HS-27A (cell line): ENCODE measurements around the gene CEP83.

Experiments
- DNase-seq: peaks from one replicate; pipeline ENCODE4 v3.0.0-alpha.2; 2012; ENCODE audit warnings: low read depth, missing footprints

Gene CEP83

DNA sequence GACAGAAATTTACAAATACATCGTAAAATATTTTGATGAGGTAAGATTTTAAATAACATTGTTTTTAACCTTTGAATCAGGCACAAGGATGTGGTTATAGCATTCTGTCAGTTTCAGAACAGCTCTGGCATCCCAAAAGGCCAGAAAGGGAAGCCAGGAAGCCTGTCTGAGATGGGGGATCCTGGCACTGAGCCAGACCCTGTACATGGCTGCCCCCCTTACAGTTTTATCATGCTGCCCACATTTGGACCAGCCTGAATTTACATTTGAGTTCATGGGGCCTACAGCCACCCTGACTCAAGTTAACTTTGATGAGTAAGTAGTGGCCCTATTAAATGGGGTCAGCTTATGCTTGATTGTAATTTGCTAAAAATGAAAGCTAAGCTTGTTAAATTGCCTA lies 155.7 kb downstream of the CEP83 start:
- no peak for DNase-seq

DNA sequence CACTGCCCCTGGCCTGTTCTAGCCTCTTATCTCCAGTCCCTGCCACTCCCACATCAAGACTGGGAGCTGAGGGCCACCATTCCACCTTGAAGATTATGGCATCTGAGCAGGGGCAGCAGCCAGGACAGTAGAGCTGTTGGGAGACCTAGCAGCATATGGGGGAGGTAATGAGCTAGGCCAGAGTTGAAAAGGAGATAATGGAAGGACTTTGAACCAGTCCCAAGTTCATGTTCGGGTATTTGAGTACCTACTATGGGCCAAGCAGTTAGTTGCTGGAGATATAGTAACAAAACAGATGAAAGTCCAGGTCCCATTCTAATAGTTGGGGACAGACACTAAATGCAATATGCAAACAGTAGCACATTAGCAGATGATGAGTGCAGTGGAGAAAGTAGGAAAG lies 159.8 kb downstream of the CEP83 start:
- no peak for DNase-seq

DNA sequence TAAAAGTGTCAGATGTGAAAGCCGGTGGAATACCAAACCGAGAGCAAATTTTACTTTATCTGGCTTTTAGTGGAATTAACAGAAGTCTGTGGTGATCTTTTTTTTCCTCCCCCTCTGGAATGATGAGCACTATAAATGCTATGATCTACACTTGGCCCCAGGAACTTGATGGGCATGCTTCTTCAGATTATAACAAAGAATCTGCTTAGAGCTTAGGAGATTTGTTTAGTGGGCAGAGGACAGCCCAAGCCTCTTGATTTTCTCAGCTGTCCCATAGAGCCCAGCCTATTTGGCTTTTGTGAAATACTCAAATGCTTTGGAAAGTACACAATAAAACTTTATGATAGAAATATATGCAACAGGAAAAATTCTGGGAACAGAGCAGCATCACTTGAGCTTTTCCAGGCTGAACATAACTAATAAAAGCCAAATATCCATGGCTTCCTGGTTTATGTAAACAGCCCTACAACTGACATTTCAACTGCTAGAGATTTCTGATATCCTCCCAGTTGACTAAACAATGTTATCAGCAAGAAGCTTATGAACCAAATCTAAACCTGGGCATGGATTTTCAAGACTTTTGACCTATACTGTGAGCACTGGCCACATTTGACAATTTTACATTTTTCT lies 161.7 kb downstream of the CEP83 start:
- no peak for DNase-seq

DNA sequence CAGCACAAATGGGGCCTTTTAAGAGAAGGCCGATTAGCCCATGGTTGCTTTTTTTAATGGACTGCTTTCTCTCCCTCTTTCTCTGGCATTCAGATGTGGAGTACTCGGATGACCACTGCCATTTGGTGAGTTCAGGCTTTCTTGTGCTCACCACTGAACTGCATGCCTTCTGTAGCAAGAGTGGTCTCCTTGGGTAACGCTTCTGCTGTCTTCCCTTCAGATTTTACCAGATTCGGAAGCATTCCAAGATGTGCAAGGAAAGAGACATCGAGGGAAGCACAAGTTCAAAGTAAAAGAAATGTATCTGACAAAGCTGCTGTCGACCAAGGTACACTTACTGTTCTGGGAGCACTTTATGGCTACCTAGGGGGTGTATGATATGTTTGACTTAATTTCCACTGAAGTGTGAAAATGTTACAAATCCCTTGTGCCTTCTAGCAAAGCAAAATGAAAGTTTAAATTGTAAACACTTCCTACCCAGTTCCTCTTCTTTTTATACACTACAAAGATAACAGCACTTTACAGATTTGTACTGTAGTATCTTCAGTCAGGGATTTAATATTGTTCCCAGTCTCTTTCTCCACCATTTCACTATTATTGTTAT lies 162.5 kb downstream of the CEP83 start:
- DNase-seq = no peak

DNA sequence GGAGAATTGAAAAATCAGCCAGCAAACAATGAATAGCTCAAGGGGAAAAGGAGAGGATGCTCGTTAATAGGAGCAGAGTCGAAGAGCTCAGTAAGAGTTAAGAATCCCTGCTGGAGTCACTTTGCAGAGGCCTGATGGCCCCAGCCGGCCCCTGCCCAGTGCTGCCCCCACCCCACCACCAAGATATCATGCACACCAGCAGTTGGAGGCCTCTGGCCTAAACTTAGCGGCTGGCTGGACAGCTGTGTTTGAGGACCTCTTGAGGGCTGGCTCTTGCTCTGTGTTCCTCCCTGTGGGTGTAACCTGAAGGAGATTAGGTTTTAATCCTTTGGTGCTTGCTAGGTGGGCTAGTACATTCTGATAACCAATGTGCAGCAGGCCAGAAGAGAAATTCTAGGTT lies 169.3 kb downstream of the CEP83 start:
- DNase-seq = no peak

DNA sequence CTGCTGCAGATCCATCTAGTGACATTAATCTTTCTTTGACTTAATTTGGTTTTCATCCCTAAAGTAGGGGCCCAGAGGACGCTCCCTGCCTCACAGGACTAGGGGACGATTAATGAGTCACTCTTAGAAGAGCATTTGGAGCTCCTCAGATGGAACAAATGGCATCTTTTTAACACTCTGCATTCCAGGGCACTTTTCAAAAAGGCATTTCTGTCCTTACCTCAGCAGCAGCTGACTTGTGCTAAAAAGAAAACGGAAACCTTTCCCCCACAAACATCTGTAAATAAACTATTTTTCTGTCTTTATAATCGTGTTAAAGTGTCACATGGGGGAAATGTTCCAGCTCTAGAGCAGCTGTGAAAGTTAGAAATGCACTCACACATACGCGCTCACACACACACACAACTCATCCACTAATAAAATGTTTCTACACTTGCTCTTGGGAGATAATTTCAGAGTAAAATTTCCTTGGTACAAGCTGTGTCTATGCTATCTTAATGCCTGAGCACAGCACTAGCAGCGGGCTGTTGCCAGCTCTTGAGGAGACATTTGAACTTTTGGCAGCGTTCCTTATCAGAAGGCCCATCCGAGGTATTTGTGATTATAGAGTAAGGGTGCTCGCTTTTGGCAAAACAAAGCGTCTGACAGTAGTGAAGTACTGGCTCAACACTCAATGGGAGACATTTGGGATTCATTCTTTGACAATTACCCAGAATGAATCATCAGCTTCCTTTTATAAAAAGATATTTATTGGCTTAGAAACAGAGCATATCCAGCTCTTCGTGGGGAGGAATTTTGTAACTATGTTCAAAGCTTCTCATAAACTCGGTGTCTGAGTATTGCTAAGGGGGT lies 170.0 kb downstream of the CEP83 start:
- peak; percentile 59 for DNase-seq

DNA sequence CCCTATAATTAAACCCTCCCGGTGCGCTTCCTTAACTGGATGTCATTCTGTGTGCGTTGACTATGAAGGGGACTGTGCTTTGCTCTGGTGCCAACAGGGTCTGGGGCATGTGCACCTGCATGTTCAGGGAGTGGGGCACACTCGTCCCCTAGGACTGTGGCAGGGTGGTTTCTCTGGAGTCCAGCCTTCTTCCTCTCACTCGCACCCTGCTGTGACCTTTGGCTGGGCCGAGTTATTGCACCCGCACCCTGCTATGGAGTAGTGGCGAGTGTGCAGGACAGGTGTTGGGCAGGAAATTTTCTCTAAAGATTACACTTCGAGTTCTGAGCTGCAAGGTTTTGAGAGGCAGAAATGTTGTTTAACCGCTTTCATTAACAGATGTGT lies 172.4 kb downstream of the CEP83 start:
- no peak for DNase-seq

DNA sequence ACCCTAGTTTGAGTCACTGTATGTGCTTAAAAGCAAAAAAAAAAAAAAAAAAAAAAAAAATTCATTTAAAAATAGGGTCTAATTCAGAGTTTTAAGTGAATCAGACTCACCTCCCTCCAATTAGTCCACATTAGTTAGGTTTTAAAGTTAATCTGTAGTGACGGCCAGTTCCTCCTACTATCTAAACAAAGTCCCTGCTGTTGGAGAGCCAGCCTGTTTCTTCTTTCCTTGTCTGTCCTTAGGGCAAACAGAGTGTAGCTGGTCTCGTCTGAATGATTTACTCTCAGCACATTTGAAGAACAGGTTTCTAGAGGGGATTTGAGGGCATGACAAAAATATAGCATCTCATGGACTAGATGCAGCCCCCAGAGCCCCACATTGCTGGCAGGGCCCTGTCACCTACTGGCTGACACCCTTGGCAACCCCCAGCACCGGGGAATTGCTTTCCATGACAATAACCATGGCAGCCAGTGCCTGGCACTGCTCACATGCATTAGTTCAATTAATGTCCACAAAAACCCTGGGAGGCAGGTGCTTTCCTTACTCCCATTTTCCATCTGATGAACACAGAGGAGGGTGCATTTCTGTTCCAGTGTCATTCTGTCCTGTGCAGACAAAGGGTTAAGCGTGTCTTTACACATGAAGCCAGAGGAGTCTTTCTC lies 173.0 kb downstream of the CEP83 start:
- no peak for DNase-seq

DNA sequence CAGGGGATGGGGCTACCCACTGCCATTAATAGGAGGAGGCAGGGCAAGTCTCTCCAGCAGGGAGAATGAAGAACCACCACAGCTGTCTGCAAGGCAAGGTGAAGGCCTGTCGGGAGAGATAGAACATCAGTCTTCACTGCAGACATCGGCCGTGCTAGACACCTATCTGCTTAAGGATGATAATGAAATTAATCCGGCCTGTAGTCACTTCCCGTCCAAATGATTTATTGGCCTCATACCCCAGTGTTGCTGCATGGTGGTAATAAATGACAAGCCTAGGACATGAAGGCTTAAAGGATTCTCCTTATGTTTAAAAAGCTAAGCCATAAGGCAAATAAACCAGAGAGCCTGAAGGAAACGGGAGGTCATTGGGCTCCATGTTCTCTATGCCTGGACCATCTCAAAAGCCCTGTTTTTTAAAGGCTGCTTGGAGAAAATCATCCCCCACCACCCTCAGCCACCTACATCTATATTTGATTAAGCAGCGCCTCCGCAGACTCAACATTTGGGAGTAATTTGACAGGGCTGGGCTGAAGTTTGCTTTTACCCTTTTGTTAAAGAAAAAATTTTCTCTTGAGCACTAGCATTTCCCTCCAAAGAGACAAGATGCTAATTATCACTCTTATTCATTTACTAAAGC lies 173.6 kb downstream of the CEP83 start:
- DNase-seq = no peak

DNA sequence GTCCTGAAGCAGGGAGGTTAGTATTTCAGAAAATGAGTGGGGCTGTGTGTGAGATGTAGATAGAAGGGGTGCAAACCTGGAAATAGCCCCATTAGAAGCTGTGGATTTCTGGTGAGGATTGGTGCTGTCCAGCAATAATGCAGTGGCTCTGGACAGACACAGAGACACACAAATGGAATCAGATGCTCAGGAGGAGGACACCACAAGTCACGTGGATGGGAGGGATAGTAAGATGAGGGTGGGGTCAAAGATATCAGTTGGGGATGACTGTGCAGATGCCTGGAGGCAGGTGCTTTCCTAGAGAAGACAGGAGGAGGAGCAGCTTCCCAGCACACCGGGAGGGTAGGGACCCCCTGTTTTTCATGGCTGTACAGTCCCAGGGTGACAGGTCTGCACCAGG lies 174.8 kb downstream of the CEP83 start:
- no peak for DNase-seq

DNA sequence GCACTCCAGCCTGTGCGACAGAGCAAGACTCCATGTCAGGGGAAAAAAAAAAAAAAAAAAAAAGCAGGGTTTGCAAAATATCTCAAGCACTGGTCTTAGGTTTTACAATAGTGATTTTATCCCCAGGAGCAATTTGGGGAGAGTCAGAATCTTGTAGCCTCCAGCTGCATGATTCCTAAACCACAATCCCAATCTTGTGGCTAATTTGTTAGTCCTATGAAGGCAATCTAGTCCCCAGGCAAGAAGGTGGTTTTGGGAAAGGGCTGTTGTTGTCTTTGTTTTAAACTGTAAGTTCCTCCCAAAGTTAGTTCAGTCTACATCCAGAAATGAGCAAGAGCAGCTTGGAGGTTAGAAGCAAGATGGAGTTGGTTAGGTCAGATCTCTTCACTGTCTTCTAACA lies 175.6 kb downstream of the CEP83 start:
- no peak for DNase-seq

DNA sequence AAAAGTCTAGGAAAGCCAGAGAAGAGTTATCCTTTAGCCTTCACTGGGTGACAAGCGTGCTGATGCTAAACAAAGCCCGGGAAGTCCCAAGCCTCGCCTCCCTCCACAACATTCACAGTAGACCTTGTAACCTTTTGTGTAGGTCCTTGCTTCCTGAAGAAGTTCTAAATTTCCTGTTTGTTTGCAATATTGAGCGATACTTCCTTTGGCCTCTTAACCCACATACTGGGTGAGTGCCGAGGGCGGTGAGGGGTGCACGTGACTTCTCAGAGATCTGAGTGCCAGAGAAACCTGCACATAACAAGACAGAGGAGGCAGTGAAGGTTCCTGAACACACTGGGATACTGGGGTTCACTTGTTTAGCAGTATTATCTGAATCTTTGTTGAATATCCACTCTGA lies 177.0 kb downstream of the CEP83 start:
- DNase-seq = no peak

DNA sequence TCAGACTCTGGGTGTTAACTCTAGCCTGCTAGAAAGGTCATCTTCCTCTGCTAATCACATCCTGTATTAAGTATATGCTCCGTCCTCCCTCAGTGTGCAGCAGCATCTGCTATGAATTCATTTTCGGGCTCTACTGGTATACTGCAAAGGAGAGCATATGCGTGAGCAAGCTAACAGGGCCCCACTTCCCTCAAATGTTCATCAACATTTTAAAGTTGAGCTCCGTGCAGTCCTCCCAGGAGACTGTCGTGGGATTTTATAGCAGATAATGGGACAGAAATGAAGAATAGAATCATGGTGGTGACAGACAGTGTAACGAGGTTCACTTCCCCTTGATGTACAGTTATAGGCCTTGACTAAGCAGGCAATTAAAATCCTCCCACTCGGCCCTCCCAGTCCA lies 179.6 kb downstream of the CEP83 start:
- DNase-seq = no peak

DNA sequence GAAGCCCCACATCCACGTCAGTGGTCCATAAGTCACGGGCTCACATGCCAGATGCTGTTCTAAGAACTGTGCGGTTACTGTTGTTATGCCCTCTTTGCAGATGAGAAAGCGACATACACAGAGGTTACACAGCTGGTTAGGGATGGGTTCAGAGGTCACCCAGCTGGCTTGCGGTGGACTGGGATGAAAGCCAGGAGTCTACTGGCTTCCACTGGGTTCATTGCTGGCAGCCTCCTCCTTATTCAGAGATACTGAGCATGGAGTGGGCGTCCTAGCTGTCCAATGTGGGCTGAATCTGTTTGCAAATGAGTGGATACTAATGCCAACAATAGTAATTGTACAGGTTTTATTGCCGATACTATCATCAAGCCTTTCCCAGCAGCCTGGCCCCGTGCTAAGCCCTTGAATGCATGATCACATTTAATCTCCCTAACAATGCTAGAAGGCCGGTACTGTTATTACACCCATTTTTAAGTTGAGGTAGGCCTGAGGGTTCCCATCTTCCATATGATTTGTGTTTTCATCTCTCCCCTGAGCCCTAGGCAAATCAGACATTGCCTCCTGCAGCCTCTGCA lies 182.2 kb downstream of the CEP83 start:
- no peak for DNase-seq

DNA sequence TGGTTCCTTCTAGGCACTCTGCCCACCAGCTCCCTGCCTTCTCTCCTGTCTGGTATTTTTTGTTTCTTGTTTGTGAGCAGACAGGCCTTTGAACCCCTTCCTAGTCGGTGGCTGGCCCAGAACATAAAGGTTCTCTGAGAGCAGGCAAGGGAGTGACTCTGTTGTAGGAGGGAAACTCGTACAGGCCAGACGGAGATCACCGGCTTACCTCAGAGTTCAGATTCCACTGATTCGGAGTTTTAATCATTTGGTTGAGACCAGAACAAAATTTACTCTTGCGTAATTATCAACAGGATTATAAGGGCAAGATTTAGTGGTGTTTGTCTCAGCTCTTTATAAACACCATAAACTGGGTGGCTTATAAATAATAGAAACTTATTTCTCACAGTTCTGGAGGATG lies 182.9 kb downstream of the CEP83 start:
- no peak for DNase-seq

DNA sequence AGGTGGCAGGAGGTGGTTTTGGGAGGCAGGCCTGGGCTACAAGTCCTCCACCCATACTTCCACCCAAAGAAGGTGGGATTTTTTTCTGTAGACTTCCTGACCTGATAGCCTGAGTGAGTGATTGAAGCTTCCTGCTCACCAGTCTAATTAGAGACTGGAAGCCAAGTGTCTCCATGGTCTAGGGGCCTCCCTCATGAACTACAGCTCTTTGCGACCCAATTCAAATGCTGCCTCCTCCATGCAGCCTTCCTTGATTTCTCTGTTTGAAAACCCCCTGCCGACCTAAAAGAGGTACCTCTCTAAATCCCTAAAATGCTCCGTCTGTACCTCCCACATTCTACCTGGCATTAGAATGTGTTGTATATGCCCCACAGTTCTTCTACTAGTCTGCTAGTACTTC lies 186.4 kb downstream of the CEP83 start:
- no peak for DNase-seq

DNA sequence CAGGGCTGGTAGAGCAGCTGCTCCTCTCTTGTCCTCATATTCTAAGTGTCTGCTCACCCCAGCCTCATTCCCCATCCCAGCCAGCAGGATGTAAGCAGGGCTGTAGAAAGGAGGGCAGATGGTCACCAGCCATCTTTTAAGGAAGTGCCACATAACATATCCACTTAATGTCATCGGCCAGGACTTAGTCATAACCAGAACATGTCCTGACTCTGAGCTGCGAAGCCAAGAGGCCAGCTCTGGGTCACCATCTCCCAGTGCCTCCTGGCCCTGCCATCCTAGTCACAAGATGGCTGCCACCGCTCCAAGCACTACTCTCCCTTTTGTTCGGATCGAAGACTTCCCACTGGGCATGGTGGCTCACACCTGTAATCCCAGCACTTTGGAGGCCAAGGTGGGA lies 187.4 kb downstream of the CEP83 start:
- no peak for DNase-seq

DNA sequence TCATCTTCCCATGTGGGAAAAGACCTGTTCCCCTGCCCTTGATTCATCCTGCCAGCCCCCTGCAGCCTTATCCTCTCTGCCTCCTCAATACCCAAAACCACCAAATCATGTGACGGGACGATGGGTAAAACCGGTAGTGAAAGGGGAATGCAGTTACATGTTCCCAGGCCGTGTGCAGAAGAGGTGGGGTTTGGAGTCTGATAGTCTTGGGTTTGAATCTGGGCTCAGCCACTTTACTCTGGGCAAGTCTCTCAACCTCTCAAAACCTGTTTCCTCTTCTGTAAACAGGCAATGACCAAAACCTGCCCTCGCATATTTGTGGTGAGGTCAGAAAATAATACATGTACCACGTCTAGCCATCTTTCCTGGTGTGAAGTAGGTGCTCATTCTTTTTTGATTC lies 188.3 kb downstream of the CEP83 start:
- no peak for DNase-seq

DNA sequence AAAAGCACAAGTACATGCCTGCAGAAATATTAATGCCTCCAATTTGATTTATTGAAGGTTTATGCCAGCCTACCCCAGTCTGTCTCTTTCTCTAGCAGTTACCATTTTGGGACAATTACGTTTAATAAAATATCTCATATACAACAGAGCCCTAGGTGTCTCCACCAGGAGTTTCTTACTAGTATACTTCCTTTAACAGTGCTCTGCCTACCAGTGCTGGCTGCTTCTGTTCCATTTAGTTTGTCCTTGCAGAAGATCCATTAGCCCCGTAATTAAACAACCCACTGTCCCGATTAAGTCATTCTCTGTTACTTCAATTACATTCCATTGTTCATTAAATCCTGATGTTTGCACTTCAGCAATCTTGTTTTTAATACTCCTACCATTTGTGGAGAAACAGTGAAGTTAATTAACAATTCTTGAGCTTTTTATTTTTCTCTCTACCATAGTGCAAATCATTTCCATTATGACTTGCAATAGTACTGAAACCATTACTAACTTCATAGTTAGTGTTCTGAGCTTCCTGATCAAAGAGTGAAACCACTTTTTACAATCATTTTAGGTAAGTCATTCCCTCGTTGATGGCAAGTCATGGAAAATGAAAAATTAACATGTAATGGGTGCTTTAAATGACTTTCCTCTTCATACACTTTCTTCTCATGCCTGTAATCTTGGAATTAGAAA lies 190.2 kb downstream of the CEP83 start:
- no peak for DNase-seq

DNA sequence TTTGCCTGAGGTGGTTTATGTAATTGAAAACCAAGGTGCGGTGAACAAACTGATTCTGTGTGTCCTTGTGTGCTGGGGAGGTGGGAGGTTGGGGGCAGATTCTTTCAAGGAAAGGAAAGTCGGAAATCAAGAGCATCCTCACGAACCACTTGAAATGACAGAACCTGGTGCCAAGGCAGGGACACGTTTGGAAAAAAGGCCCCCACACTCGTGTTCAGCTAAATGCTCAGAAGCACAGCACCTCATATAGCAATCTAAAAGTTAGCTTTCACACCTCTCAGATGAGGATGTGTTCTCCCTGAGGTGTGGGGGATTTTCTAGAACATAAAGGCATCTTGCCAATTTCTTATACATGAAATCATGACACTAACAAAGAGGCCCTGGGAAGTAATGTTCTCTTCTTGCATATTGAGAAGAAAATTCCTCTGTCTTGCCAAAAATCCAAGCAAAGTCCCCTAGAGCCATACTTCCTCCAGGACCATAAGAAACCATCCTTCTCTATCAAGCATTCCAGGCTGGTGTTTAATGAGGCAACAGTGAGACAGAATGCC lies 191.7 kb downstream of the CEP83 start:
- DNase-seq = no peak

DNA sequence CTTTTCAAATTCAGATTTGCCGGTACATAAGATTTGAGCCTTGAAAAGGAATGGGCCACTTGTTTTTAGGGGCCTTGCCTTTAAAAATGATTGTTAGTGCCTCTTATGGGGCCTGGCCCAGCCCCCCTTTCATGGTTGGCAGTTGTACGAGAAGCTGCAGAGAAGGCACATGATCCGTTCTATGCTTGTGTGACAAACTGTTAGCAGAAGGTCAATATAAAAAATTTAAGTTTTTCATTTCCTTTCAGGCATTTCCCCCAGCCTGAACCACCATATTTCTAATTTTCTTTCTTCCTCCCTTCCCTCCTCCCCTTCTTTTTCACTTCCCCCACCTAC lies 192.2 kb downstream of the CEP83 start:
- no peak for DNase-seq
